ENCODE measurements around the gene RPH3AL.
"Not testable (repeated sequence)": the region's sequence is repeated elsewhere in the genome, so short reads cannot be mapped to it uniquely, and the experiment has no call there.

The RPH3AL gene

GRCh38 chr17:234163-234993 is 118.2 kb downstream of the RPH3AL start:
- DNase-seq, result not testable (repeated sequence)

GRCh38 chr17:233473-233941 is 119.1 kb downstream of the RPH3AL start:
- no peak for DNase-seq

GRCh38 chr17:231966-232807 is 120.4 kb downstream of the RPH3AL start:
- no peak for DNase-seq

GRCh38 chr17:231191-231965 is 121.2 kb downstream of the RPH3AL start:
- DNase-seq, result no peak

GRCh38 chr17:230395-230770 is 122.2 kb downstream of the RPH3AL start:
- no peak for DNase-seq

GRCh38 chr17:229709-230394 is 122.8 kb downstream of the RPH3AL start:
- no peak for DNase-seq

GRCh38 chr17:228951-229708 is 123.5 kb downstream of the RPH3AL start:
- no peak for DNase-seq

- DNase-seq, result no peak
Measured at GRCh38 chr17:227946-228615, 124.5 kb downstream of the RPH3AL start.

GRCh38 chr17:227078-227945 is 125.3 kb downstream of the RPH3AL start:
- no peak for DNase-seq

- no peak for DNase-seq
Measured at GRCh38 chr17:226108-227077, 126.2 kb downstream of the RPH3AL start.

GRCh38 chr17:225551-225950 is 127.1 kb downstream of the RPH3AL start:
- no peak for DNase-seq

- not testable (repeated sequence) for DNase-seq
Measured at GRCh38 chr17:224576-224975, 128.0 kb downstream of the RPH3AL start.

GRCh38 chr17:223723-224471 is 128.7 kb downstream of the RPH3AL start:
- DNase-seq, result no peak

- DNase-seq, result no peak
Measured at GRCh38 chr17:222172-222571, 130.4 kb downstream of the RPH3AL start.

- DNase-seq, result no peak
Measured at GRCh38 chr17:219696-220095, 132.9 kb downstream of the RPH3AL start.

- no peak for DNase-seq
Measured at GRCh38 chr17:218432-219110, 134.0 kb downstream of the RPH3AL start.

GRCh38 chr17:216625-217024 is 136.0 kb downstream of the RPH3AL start:
- DNase-seq, result no peak
